GM23338 (cell line): Measurements from ENCODE around the gene TNIP1. TPM values are rescaled to one million over a fixed set of nuclear protein-coding genes. Genes with fewer than 3 reads are reported as not detected.

Source experiments
- ATAC-seq: fragments of 200-7000 bp; cut with Tn5 transposase; 3 replicates; pipeline ENCODE4 v1.9.1; 2020
- DNase-seq: peaks from one replicate; pipeline ENCODE4 v3.0.0-alpha.2; 2015; ENCODE audit warnings: low spot score
- H2AFZ ChIP-seq: fragments of 200-600 bp; sonication (generic); 2 replicates; pipeline ENCODE4 v1.8.0; 2016; ENCODE audit warnings: antibody characterized with exemption, mild to moderate bottlenecking, moderate library complexity
- H3F3A ChIP-seq: fragments of 200-600 bp; sonication (generic); replicated peaks from 2 replicates; pipeline ENCODE4 v1.8.0; 2017; ENCODE audit warnings: antibody characterized with exemption, mixed run types, low read depth
- H3K27ac ChIP-seq: fragments of 200-600 bp; sonication (generic); 2 replicates; pipeline ENCODE4 v1.6.1; 2016; ENCODE audit warnings: low read depth
- H3K27me3 ChIP-seq: fragments of 200-600 bp; sonication (generic); 2 replicates; pipeline ENCODE4 v1.8.0; 2016; ENCODE audit warnings: mild to moderate bottlenecking, mixed run types, moderate library complexity; ENCODE audit not compliant: insufficient read depth
- H3K36me3 ChIP-seq: fragments of 200-600 bp; sonication (generic); 2 replicates; pipeline ENCODE4 v1.8.0; 2016; ENCODE audit warnings: mild to moderate bottlenecking; ENCODE audit not compliant: insufficient read depth
- H3K4me1 ChIP-seq: fragments of 200-600 bp; sonication (generic); 2 replicates; pipeline ENCODE4 v1.8.0; 2016; ENCODE audit warnings: mild to moderate bottlenecking, moderate library complexity; ENCODE audit not compliant: insufficient read depth
- H3K4me2 ChIP-seq: fragments of 200-600 bp; sonication (generic); 2 replicates; pipeline ENCODE4 v1.7.1; 2017; ENCODE audit warnings: mixed run types
- H3K4me3 ChIP-seq: fragments of 200-600 bp; sonication (generic); 2 replicates; pipeline ENCODE4 v1.6.1; 2016; ENCODE audit warnings: mixed run types
- H3K79me2 ChIP-seq: fragments of 200-600 bp; sonication (generic); replicated peaks from 2 replicates; pipeline ENCODE4 v1.8.0; 2017; ENCODE audit warnings: mild to moderate bottlenecking; ENCODE audit not compliant: insufficient read depth
- H3K9me2 ChIP-seq: fragments of 200-600 bp; sonication (generic); 2 replicates; pipeline ENCODE4 v1.8.0; 2017; ENCODE audit not compliant: insufficient read depth
- H4K20me1 ChIP-seq: fragments of 200-600 bp; sonication (generic); replicated peaks from 2 replicates; pipeline ENCODE4 v1.8.0; 2017; ENCODE audit warnings: mild to moderate bottlenecking; ENCODE audit not compliant: insufficient read depth
- H3K27ac Mint-ChIP-seq: 2 replicates; pipeline ENCODE4 v1.8.0; 2020; ENCODE audit warnings: inconsistent platforms, mild to moderate bottlenecking, moderate library complexity, mixed read lengths
- H3K27me3 Mint-ChIP-seq: 3 replicates; pipeline ENCODE4 v1.8.0; 2022; ENCODE audit warnings: low read depth, mild to moderate bottlenecking, moderate library complexity, mixed read lengths, inconsistent platforms; ENCODE audit not compliant: insufficient read depth, poor library complexity
- H3K36me3 Mint-ChIP-seq: 3 replicates; pipeline ENCODE4 v1.8.0; 2021; ENCODE audit warnings: low read depth, mild to moderate bottlenecking, inconsistent platforms, moderate library complexity, mixed read lengths
- H3K4me1 Mint-ChIP-seq: 3 replicates; pipeline ENCODE4 v1.8.0; 2020; ENCODE audit warnings: mild to moderate bottlenecking, inconsistent platforms, mixed read lengths
- H3K4me3 Mint-ChIP-seq: 3 replicates; pipeline ENCODE4 v1.8.0; 2021; ENCODE audit warnings: moderate library complexity, mild to moderate bottlenecking, inconsistent platforms, mixed read lengths
- H3K9me3 Mint-ChIP-seq: 3 replicates; pipeline ENCODE4 v1.8.0; 2020; ENCODE audit warnings: moderate library complexity, mild to moderate bottlenecking, inconsistent platforms, mixed read lengths
- CREB1 ChIP-seq: fragments of 250-450 bp; sonication (Bioruptor Pico); IDR thresholded peaks from 2 replicates; pipeline ENCODE4 v1.5.0; 2020; ENCODE audit warnings: low read depth, mild to moderate bottlenecking, moderate library complexity
- CTCF ChIP-seq, 2 experiments: fragments of 200-600 bp in 1 of 2; sonication (generic) in 1 of 2; conservative IDR thresholded peaks; 2 replicates each; pipeline versions ENCODE4 v1.5.1 to v1.6.1; 2016 to 2017; ENCODE audit warnings: antibody characterized with exemption in 2 of 2, low read depth in 2 of 2, mild to moderate bottlenecking in 2 of 2, moderate library complexity in 1 of 2
- EZH2 ChIP-seq: fragments of 200-600 bp; sonication (generic); IDR thresholded peaks from one replicate; pipeline ENCODE4 v1.8.0; 2017; ENCODE audit warnings: antibody characterized with exemption, mild to moderate bottlenecking, low read depth; ENCODE audit not compliant: unreplicated experiment
- EZH2phosphoT487 ChIP-seq: fragments of 200-600 bp; sonication (generic); IDR thresholded peaks from one replicate; pipeline ENCODE4 v1.8.1; 2018; ENCODE audit warnings: antibody characterized with exemption; ENCODE audit not compliant: unreplicated experiment
- JUNB ChIP-seq: IDR thresholded peaks from one replicate; pipeline ENCODE4 v1.6.1; 2016; ENCODE audit warnings: antibody characterized with exemption; ENCODE audit not compliant: unreplicated experiment
- NANOG ChIP-seq: IDR thresholded peaks from 2 replicates; pipeline ENCODE4 v1.6.1; 2016; ENCODE audit warnings: antibody characterized with exemption, borderline replicate concordance
- POLR2AphosphoS5 ChIP-seq: IDR thresholded peaks from 2 replicates; pipeline ENCODE4 v1.6.1; 2016; ENCODE audit warnings: antibody characterized with exemption, low read depth
- REST ChIP-seq: IDR thresholded peaks from one replicate; pipeline ENCODE4 v1.6.1; 2018; ENCODE audit warnings: antibody characterized with exemption; ENCODE audit not compliant: unreplicated experiment
- STAT1 ChIP-seq: IDR thresholded peaks from one replicate; pipeline ENCODE4 v1.6.1; 2016; ENCODE audit warnings: antibody characterized with exemption; ENCODE audit not compliant: unreplicated experiment
- ZNF114 ChIP-seq: fragments of 250-450 bp; sonication (Bioruptor Pico); IDR thresholded peaks from 2 replicates; pipeline ENCODE4 v1.5.0; 2020; ENCODE audit warnings: mild to moderate bottlenecking, moderate library complexity
- ZNF331 ChIP-seq: fragments of 250-450 bp; sonication (Bioruptor Pico); IDR thresholded peaks from 2 replicates; pipeline ENCODE4 v1.5.0; 2020; ENCODE audit warnings: low read depth, mild to moderate bottlenecking, moderate library complexity
- polyA plus RNA-seq: library from polyadenylated mRNA; unstranded; fragments of >200 nt; fragmentation: Nextera tagmentation; extraction: Ambion mirVana; gene quantifications from 2 replicates; pipeline ENCODE4 v1.2.1, GENCODE V29; 2016
- total RNA-seq: library from RNA; depleted of rRNA; stranded (reverse); fragments of >200 nt; shearing (Covaris generic); gene quantifications from 2 replicates; pipeline ENCODE4 v1.2.3, GENCODE V29; 2014
- TF ChIP-seq, protein P1 (sequence below): IDR thresholded peaks from 2 replicates; pipeline ENCODE4 v1.6.1; 2016; ENCODE audit warnings: antibody characterized with exemption
- TF ChIP-seq, protein P2 (sequence below): fragments of 250-450 bp; sonication (Bioruptor Pico); IDR thresholded peaks from 2 replicates; pipeline ENCODE4 v1.5.0; 2020; ENCODE audit warnings: mild to moderate bottlenecking, moderate library complexity

The TNIP1 gene
- total and polyA plus RNA-seq, 2 experiments from 2014 or later = 10.3 to 29.6 TPM

GRCh38 chr5:151077419-151077818 is 3.4 kb downstream of the TNIP1 start:
- Histone ChIP-seq H3K4me1 (peaks cover 17% of the 10 kb centered on the region), H3K27me3 (0 out of 2 replicates have a peak, but pooled peaks cover 3% of the 10 kb centered on the region), H3K79me2 (peaks cover 27% of the 10 kb centered on the region), H3K4me3 (no peak overlapping the region), H3K9me2 (no peaks in the 10 kb centered on the region), H3F3A (peaks cover 3% of the 10 kb centered on the region; the same call in 1 of the 2 replicates), H3K4me2 (no peak overlapping the region), H2AFZ (no peak overlapping the region), H3K27ac (no peak overlapping the region), H3K36me3 (no peaks in the 10 kb centered on the region), H4K20me1 (peaks cover 18% of the 10 kb centered on the region)
- H3K4me3 Mint-ChIP-seq = no peak overlapping the region
- peaks cover 15% of the 10 kb centered on the region for H3K4me1 Mint-ChIP-seq
- ATAC-seq (no peak), DNase-seq (no peak)
- no peaks in the 10 kb centered on the region for H3K9me3 Mint-ChIP-seq
- no peaks in the 10 kb centered on the region for H3K36me3 Mint-ChIP-seq
- no peak for TF ChIP-seq CTCF (conservative IDR thresholded peaks at IDR 0.05; ENCODE audit: low read depth in 2 of 2)
- no peak for TF ChIP-seq REST
- TF ChIP-seq NANOG = no peak
- TF ChIP-seq STAT1 = no peak
- TF ChIP-seq, protein P1, sequence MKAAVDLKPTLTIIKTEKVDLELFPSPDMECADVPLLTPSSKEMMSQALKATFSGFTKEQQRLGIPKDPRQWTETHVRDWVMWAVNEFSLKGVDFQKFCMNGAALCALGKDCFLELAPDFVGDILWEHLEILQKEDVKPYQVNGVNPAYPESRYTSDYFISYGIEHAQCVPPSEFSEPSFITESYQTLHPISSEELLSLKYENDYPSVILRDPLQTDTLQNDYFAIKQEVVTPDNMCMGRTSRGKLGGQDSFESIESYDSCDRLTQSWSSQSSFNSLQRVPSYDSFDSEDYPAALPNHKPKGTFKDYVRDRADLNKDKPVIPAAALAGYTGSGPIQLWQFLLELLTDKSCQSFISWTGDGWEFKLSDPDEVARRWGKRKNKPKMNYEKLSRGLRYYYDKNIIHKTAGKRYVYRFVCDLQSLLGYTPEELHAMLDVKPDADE = no peak
- TF ChIP-seq JUNB = no peak
- TF ChIP-seq, protein P2, sequence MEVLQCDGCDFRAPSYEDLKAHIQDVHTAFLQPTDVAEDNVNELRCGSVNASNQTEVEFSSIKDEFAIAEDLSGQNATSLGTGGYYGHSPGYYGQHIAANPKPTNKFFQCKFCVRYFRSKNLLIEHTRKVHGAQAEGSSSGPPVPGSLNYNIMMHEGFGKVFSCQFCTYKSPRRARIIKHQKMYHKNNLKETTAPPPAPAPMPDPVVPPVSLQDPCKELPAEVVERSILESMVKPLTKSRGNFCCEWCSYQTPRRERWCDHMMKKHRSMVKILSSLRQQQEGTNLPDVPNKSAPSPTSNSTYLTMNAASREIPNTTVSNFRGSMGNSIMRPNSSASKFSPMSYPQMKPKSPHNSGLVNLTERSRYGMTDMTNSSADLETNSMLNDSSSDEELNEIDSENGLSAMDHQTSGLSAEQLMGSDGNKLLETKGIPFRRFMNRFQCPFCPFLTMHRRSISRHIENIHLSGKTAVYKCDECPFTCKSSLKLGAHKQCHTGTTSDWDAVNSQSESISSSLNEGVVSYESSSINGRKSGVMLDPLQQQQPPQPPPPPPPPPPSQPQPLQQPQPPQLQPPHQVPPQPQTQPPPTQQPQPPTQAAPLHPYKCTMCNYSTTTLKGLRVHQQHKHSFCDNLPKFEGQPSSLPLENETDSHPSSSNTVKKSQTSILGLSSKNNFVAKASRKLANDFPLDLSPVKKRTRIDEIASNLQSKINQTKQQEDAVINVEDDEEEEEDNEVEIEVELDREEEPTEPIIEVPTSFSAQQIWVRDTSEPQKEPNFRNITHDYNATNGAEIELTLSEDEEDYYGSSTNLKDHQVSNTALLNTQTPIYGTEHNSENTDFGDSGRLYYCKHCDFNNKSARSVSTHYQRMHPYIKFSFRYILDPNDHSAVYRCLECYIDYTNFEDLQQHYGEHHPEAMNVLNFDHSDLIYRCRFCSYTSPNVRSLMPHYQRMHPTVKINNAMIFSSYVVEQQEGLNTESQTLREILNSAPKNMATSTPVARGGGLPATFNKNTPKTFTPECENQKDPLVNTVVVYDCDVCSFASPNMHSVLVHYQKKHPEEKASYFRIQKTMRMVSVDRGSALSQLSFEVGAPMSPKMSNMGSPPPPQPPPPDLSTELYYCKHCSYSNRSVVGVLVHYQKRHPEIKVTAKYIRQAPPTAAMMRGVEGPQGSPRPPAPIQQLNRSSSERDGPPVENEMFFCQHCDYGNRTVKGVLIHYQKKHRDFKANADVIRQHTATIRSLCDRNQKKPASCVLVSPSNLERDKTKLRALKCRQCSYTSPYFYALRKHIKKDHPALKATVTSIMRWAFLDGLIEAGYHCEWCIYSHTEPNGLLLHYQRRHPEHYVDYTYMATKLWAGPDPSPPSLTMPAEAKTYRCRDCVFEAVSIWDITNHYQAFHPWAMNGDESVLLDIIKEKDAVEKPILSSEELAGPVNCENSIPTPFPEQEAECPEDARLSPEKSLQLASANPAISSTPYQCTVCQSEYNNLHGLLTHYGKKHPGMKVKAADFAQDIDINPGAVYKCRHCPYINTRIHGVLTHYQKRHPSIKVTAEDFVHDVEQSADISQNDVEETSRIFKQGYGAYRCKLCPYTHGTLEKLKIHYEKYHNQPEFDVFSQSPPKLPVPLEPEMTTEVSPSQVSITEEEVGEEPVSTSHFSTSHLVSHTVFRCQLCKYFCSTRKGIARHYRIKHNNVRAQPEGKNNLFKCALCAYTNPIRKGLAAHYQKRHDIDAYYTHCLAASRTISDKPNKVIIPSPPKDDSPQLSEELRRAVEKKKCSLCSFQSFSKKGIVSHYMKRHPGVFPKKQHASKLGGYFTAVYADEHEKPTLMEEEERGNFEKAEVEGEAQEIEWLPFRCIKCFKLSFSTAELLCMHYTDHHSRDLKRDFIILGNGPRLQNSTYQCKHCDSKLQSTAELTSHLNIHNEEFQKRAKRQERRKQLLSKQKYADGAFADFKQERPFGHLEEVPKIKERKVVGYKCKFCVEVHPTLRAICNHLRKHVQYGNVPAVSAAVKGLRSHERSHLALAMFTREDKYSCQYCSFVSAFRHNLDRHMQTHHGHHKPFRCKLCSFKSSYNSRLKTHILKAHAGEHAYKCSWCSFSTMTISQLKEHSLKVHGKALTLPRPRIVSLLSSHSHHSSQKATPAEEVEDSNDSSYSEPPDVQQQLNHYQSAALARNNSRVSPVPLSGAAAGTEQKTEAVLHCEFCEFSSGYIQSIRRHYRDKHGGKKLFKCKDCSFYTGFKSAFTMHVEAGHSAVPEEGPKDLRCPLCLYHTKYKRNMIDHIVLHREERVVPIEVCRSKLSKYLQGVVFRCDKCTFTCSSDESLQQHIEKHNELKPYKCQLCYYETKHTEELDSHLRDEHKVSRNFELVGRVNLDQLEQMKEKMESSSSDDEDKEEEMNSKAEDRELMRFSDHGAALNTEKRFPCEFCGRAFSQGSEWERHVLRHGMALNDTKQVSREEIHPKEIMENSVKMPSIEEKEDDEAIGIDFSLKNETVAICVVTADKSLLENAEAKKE (CRISPR knock-in tag) = no peak
- no peak for TF ChIP-seq ZNF114 (CRISPR knock-in tag)
- no peak for TF ChIP-seq EZH2
- no peak for TF ChIP-seq CREB1
- TF ChIP-seq ZNF331 (CRISPR knock-in tag) = no peak
- no peak for TF ChIP-seq POLR2AphosphoS5
- TF ChIP-seq EZH2phosphoT487 = no peak
- peaks cover 9% of the 10 kb centered on the region for H3K27me3 Mint-ChIP-seq
- no peak overlapping the region for H3K27ac Mint-ChIP-seq
